GM23338 (cell line): ENCODE data around the gene MYO5B. TPM values are rescaled to one million over a fixed set of nuclear protein-coding genes. Genes with fewer than 3 reads are reported as not detected.

Experiments used
- ATAC-seq: fragments of 200-7000 bp; cut with Tn5 transposase; 3 replicates; pipeline ENCODE4 v1.9.1; 2020
- DNase-seq: peaks from one replicate; pipeline ENCODE4 v3.0.0-alpha.2; 2015; ENCODE audit warnings: low spot score
- H2AFZ ChIP-seq: fragments of 200-600 bp; sonication (generic); 2 replicates; pipeline ENCODE4 v1.8.0; 2016; ENCODE audit warnings: antibody characterized with exemption, mild to moderate bottlenecking, moderate library complexity
- H3F3A ChIP-seq: fragments of 200-600 bp; sonication (generic); replicated peaks from 2 replicates; pipeline ENCODE4 v1.8.0; 2017; ENCODE audit warnings: antibody characterized with exemption, mixed run types, low read depth
- H3K27ac ChIP-seq: fragments of 200-600 bp; sonication (generic); 2 replicates; pipeline ENCODE4 v1.6.1; 2016; ENCODE audit warnings: low read depth
- H3K27me3 ChIP-seq: fragments of 200-600 bp; sonication (generic); 2 replicates; pipeline ENCODE4 v1.8.0; 2016; ENCODE audit warnings: mild to moderate bottlenecking, mixed run types, moderate library complexity; ENCODE audit not compliant: insufficient read depth
- H3K36me3 ChIP-seq: fragments of 200-600 bp; sonication (generic); 2 replicates; pipeline ENCODE4 v1.8.0; 2016; ENCODE audit warnings: mild to moderate bottlenecking; ENCODE audit not compliant: insufficient read depth
- H3K4me1 ChIP-seq: fragments of 200-600 bp; sonication (generic); 2 replicates; pipeline ENCODE4 v1.8.0; 2016; ENCODE audit warnings: mild to moderate bottlenecking, moderate library complexity; ENCODE audit not compliant: insufficient read depth
- H3K4me2 ChIP-seq: fragments of 200-600 bp; sonication (generic); 2 replicates; pipeline ENCODE4 v1.7.1; 2017; ENCODE audit warnings: mixed run types
- H3K4me3 ChIP-seq: fragments of 200-600 bp; sonication (generic); 2 replicates; pipeline ENCODE4 v1.6.1; 2016; ENCODE audit warnings: mixed run types
- H3K79me2 ChIP-seq: fragments of 200-600 bp; sonication (generic); replicated peaks from 2 replicates; pipeline ENCODE4 v1.8.0; 2017; ENCODE audit warnings: mild to moderate bottlenecking; ENCODE audit not compliant: insufficient read depth
- H3K9me2 ChIP-seq: fragments of 200-600 bp; sonication (generic); 2 replicates; pipeline ENCODE4 v1.8.0; 2017; ENCODE audit not compliant: insufficient read depth
- H4K20me1 ChIP-seq: fragments of 200-600 bp; sonication (generic); replicated peaks from 2 replicates; pipeline ENCODE4 v1.8.0; 2017; ENCODE audit warnings: mild to moderate bottlenecking; ENCODE audit not compliant: insufficient read depth
- H3K27ac Mint-ChIP-seq: 2 replicates; pipeline ENCODE4 v1.8.0; 2020; ENCODE audit warnings: inconsistent platforms, mild to moderate bottlenecking, moderate library complexity, mixed read lengths
- H3K27me3 Mint-ChIP-seq: 3 replicates; pipeline ENCODE4 v1.8.0; 2022; ENCODE audit warnings: low read depth, mild to moderate bottlenecking, moderate library complexity, mixed read lengths, inconsistent platforms; ENCODE audit not compliant: insufficient read depth, poor library complexity
- H3K36me3 Mint-ChIP-seq: 3 replicates; pipeline ENCODE4 v1.8.0; 2021; ENCODE audit warnings: low read depth, mild to moderate bottlenecking, inconsistent platforms, moderate library complexity, mixed read lengths
- H3K4me1 Mint-ChIP-seq: 3 replicates; pipeline ENCODE4 v1.8.0; 2020; ENCODE audit warnings: mild to moderate bottlenecking, inconsistent platforms, mixed read lengths
- H3K4me3 Mint-ChIP-seq: 3 replicates; pipeline ENCODE4 v1.8.0; 2021; ENCODE audit warnings: moderate library complexity, mild to moderate bottlenecking, inconsistent platforms, mixed read lengths
- H3K9me3 Mint-ChIP-seq: 3 replicates; pipeline ENCODE4 v1.8.0; 2020; ENCODE audit warnings: moderate library complexity, mild to moderate bottlenecking, inconsistent platforms, mixed read lengths
- CTCF ChIP-seq, 2 experiments: fragments of 200-600 bp in 1 of 2; sonication (generic) in 1 of 2; conservative IDR thresholded peaks; 2 replicates each; pipeline versions ENCODE4 v1.5.1 to v1.6.1; 2016 to 2017; ENCODE audit warnings: antibody characterized with exemption in 2 of 2, low read depth in 2 of 2, mild to moderate bottlenecking in 2 of 2, moderate library complexity in 1 of 2
- ETS1 ChIP-seq: IDR thresholded peaks from 2 replicates; pipeline ENCODE4 v1.6.1; 2016; ENCODE audit warnings: antibody characterized with exemption
- EZH2 ChIP-seq: fragments of 200-600 bp; sonication (generic); IDR thresholded peaks from one replicate; pipeline ENCODE4 v1.8.0; 2017; ENCODE audit warnings: antibody characterized with exemption, mild to moderate bottlenecking, low read depth; ENCODE audit not compliant: unreplicated experiment
- EZH2phosphoT487 ChIP-seq: fragments of 200-600 bp; sonication (generic); IDR thresholded peaks from one replicate; pipeline ENCODE4 v1.8.1; 2018; ENCODE audit warnings: antibody characterized with exemption; ENCODE audit not compliant: unreplicated experiment
- JUNB ChIP-seq: IDR thresholded peaks from one replicate; pipeline ENCODE4 v1.6.1; 2016; ENCODE audit warnings: antibody characterized with exemption; ENCODE audit not compliant: unreplicated experiment
- STAT1 ChIP-seq: IDR thresholded peaks from one replicate; pipeline ENCODE4 v1.6.1; 2016; ENCODE audit warnings: antibody characterized with exemption; ENCODE audit not compliant: unreplicated experiment
- ZNF114 ChIP-seq: fragments of 250-450 bp; sonication (Bioruptor Pico); IDR thresholded peaks from 2 replicates; pipeline ENCODE4 v1.5.0; 2020; ENCODE audit warnings: mild to moderate bottlenecking, moderate library complexity
- ZNF331 ChIP-seq: fragments of 250-450 bp; sonication (Bioruptor Pico); IDR thresholded peaks from 2 replicates; pipeline ENCODE4 v1.5.0; 2020; ENCODE audit warnings: low read depth, mild to moderate bottlenecking, moderate library complexity
- ZNF462 ChIP-seq: fragments of 250-450 bp; sonication (Bioruptor Pico); IDR thresholded peaks from 2 replicates; pipeline ENCODE4 v1.5.0; 2020; ENCODE audit warnings: mild to moderate bottlenecking, moderate library complexity
- polyA plus RNA-seq: library from polyadenylated mRNA; unstranded; fragments of >200 nt; fragmentation: Nextera tagmentation; extraction: Ambion mirVana; gene quantifications from 2 replicates; pipeline ENCODE4 v1.2.1, GENCODE V29; 2016
- total RNA-seq: library from RNA; depleted of rRNA; stranded (reverse); fragments of >200 nt; shearing (Covaris generic); gene quantifications from 2 replicates; pipeline ENCODE4 v1.2.3, GENCODE V29; 2014
- TF ChIP-seq, protein P1 (sequence below): IDR thresholded peaks from one replicate; pipeline ENCODE4 v1.6.1; 2018; ENCODE audit warnings: antibody characterized with exemption; ENCODE audit not compliant: unreplicated experiment

Gene MYO5B
- total and polyA plus RNA-seq, 2 experiments from 2014 or later = 3.2 to 19.1 TPM

GRCh38 chr18:50060822-50061221 is 134.1 kb downstream of the MYO5B start:
- no peaks in the 10 kb centered on the region for H3K9me3 Mint-ChIP-seq
- H3K27me3 Mint-ChIP-seq = no peaks in the 10 kb centered on the region
- ATAC-seq = no peak; the same call in 2 of the 3 replicates

More at GRCh38 chr18:50060822-50061221, 134.1 kb downstream of the MYO5B start:
- Mint-ChIP-seq H3K36me3 (no peaks in the 10 kb centered on the region; the same call in 2 of the 3 replicates), H3K4me1 (peaks cover 4% of the 10 kb centered on the region), H3K27ac (no peak overlapping the region), H3K4me3 (no peak overlapping the region)
- Histone ChIP-seq H4K20me1 (no peaks in the 10 kb centered on the region), H2AFZ (no peak overlapping the region), H3K9me2 (no peaks in the 10 kb centered on the region), H3K27ac (no peak overlapping the region), H3F3A (no peaks in the 10 kb centered on the region), H3K79me2 (no peaks in the 10 kb centered on the region), H3K27me3 (no peaks in the 10 kb centered on the region), H3K4me3 (no peak overlapping the region), H3K4me1 (0 out of 2 replicates have a peak, but pooled peaks cover 4% of the 10 kb centered on the region), H3K4me2 (no peak overlapping the region), H3K36me3 (no peaks in the 10 kb centered on the region)
- TF ChIP-seq ZNF331 (CRISPR knock-in tag) (no peak), ZNF462 (CRISPR knock-in tag) (no peak), ETS1 (no peak), EZH2 (no peak), ZNF114 (CRISPR knock-in tag) (no peak), CTCF (conservative IDR thresholded peaks at IDR 0.05; ENCODE audit: low read depth in 2 of 2) (no peak), EZH2phosphoT487 (no peak), STAT1 (no peak), JUNB (no peak)
- TF ChIP-seq, protein P1, sequence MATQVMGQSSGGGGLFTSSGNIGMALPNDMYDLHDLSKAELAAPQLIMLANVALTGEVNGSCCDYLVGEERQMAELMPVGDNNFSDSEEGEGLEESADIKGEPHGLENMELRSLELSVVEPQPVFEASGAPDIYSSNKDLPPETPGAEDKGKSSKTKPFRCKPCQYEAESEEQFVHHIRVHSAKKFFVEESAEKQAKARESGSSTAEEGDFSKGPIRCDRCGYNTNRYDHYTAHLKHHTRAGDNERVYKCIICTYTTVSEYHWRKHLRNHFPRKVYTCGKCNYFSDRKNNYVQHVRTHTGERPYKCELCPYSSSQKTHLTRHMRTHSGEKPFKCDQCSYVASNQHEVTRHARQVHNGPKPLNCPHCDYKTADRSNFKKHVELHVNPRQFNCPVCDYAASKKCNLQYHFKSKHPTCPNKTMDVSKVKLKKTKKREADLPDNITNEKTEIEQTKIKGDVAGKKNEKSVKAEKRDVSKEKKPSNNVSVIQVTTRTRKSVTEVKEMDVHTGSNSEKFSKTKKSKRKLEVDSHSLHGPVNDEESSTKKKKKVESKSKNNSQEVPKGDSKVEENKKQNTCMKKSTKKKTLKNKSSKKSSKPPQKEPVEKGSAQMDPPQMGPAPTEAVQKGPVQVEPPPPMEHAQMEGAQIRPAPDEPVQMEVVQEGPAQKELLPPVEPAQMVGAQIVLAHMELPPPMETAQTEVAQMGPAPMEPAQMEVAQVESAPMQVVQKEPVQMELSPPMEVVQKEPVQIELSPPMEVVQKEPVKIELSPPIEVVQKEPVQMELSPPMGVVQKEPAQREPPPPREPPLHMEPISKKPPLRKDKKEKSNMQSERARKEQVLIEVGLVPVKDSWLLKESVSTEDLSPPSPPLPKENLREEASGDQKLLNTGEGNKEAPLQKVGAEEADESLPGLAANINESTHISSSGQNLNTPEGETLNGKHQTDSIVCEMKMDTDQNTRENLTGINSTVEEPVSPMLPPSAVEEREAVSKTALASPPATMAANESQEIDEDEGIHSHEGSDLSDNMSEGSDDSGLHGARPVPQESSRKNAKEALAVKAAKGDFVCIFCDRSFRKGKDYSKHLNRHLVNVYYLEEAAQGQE = no peak
- peak; percentile 18 for DNase-seq
